Superior temporal gyrus (tissue), 1 donor: ENCODE data around the gene FETUB.

Experiments used
- DNase-seq: peaks from one replicate; pipeline ENCODE4 v3.0.0-alpha.2; 2016; ENCODE audit errors: extremely low spot score

FETUB gene

DNA sequence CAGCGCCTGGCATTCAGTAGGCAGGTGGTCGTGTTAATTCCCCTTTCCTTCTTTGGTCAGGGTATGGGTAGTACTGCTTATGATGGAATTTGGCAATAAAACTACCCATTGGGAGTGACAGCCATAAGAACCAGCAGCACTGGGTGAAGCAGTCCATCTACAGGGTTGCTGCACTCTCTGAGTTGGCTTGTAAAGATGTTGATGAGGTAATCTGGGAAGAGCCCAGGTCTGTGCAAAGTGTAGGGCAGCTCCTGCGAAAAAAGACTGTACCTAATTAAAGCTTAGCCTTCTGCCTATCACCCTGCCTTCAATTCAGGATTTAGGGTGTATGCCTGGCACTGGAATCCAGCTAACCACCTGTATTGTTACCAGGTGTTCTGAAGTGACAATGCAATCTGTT lies 4.7 kb upstream of the FETUB start:
- DNase-seq, result no peak

DNA sequence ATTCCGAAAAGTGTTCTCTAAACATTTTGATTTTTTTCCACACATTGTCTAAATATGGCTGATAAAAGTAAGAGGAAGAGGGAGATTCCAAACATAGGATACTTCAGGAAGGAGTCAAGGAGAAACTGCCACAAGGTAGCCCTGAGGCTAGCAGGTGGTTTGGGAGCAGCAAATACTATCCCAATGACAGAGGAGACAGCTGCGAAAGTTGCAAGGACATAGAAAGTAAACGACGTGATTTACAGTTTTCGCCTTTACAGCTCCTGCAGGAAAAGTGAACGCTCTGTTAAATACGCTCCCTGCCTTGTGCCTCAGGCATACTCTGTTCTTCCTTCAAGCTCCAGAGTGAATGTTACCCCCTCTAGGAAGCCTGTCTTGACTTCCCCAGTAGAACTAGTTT lies 3.7 kb upstream of the FETUB start:
- no peak for DNase-seq

DNA sequence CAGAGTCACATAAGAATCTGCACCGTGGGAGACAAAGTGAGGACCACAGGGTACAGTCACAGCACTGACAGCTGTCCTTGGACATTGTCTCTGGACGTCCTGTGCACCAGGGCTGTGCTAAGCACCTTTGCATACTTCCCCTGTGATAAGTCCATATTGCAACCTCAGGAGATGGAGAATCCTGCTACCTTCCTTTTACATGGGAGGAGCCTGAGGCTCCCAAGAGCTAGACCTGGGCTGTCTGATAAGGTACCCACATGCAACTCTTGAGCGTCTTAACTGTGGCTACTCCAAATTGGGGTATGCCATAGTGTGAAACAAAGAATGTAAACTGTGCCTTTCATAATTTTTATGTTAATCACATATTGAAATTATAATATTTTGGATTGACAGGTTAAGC lies 2.5 kb upstream of the FETUB start:
- DNase-seq, result no peak

DNA sequence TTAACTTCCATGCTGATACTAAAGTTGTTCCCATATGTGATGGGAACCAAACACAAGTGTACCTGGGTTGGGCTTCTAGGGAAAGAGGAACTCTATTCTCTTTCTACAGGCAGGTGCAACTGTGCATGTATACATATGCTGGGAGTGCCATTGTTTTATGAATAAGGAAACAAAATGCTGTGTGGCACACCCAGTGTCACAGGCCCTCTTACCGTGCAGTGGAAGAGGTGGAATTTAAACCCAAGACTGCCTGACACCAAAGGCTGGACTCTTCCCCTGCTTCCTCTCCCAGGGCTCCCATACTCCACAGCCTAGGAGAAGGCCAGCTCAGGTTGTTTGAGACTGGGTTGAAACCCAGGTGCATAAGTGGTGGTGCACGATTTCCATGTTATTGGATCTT lies 1.9 kb upstream of the FETUB start:
- DNase-seq, result no peak

DNA sequence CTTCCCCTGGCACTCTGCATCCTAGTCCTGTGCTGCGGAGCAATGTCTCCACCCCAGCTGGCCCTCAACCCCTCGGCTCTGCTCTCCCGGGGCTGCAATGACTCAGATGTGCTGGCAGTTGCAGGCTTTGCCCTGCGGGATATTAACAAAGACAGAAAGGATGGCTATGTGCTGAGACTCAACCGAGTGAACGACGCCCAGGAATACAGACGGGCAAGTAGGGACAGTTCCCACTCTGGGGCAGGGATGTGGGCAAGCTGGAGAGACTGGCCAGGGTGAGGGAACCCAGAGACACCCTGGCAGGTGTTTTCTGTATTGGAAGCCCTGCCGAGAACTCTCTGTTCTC lies 247 bp downstream of the FETUB start:
- no peak for DNase-seq

DNA sequence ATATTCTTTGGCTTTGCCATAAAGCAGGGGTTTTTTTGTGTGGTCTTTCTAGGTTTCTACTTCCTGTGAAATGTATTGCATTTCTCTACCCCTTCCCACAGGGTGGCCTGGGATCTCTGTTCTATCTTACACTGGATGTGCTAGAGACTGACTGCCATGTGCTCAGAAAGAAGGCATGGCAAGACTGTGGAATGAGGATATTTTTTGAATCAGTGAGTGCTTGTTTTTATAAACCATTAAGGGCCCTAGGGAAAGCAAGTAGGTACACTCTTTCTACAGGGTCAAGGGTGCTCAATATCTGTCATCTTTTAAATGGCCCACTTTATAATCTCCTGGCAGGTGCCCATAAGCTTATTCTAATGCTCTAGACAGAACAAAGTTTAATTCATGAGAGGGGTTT lies 730 bp downstream of the FETUB start:
- DNase-seq, result no peak

DNA sequence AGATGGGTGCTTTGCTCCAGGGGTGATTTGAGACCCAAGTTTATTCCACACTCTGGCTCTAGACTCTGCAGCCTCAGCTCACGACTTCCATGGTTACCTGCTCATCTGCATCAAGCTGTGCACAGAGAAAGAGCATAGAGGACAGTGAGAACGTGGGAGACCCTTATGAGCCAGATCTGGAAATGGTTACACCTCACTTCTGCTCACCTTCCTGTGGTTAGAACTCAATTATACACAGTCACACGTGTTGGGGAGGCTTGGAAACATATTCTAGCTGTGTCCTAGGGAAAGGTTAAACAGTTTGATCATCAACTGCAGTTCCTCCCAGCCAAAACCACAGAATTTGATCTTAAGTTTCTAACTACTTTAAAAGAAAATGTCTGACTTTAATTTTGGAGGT lies 1.8 kb downstream of the FETUB start:
- DNase-seq, result no peak

DNA sequence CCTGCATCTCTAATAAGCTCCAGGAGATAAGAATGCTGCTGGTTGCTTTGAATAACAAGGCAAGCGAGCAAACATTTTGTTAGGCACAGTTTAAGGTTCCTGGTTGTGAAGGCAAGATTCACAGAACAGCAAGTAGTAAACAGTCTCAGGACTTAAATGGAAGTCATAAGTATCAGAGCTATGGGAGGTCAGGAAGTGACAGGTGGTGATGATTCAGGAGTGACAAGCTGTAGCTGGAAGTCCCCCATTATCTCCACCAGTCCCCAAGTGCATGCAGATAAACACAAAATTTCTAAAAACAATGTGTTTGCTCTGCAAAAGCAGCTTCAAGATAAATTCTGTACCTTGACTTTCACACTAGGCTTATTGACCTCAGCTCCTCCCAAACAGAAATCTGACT lies 3.3 kb downstream of the FETUB start:
- DNase-seq, result no peak

DNA sequence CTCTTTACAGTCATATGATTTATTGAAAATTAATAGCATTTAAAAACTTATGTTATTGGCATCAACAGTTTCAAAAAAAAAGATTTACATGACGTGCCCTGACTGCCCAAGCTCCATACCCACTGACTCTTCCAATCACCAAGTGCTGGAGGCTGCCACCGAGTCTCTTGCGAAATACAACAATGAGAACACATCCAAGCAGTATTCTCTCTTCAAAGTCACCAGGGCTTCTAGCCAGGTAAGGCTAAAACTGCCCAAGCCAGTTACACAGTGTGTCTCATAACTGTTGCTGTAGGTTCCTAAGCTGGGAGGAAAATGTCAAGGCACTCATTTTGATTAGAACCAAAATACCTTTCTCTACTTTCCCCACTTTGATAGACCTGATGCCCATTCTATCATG lies 4.5 kb downstream of the FETUB start:
- DNase-seq, result no peak

DNA sequence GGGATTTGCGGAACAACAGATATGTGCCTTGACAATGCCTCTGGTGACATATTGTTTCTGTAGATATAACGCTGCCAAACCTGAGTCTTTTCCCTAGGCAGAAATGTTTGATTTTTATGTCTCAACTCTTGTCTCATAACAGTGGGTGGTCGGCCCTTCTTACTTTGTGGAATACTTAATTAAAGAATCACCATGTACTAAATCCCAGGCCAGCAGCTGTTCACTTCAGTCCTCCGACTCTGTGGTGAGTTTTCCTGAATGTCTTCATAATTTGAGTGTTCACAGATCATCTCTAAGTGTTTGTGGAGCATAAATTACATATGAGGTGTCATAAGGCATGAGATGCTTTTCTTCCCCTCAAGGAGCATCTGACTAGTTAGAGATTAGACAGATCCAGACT lies 5.9 kb downstream of the FETUB start:
- no peak for DNase-seq

DNA sequence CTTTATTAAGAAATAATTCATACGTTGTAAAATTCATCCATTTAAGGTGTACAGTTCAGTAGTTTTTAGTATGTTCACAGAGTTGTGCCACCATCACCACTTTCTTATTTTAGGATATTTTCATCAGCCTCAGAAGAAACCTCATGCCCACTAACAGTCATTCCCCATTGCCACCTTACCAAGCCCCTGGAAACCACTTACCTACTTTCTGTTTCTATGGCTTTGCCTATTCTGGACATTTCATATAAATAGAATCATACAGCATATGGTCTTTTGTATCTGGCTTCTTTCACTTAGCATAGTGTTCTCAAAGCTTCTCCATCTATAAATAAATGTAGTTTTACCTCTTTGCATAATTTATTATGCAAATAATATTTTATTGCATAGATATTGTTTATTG lies 6.6 kb downstream of the FETUB start:
- no peak for DNase-seq

DNA sequence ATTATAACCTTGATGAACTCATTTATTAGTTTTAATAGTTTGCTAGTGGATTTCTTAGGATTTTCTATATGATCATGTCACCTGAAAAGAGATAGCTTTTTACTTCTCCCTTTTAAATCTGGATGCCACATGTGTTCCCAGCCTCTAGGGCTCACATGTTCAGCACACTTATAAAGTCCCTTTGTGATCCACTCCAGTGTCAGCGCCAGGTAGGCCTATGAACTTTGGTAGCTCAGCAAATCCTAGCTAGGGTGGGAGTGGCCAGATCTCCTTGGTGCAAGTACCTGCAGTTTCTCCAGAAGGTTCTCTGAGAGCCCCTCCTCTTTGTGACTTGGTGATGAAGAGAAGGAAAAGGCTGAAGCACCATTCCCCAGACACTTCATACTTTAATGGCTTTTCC lies 8.7 kb downstream of the FETUB start:
- no peak for DNase-seq

DNA sequence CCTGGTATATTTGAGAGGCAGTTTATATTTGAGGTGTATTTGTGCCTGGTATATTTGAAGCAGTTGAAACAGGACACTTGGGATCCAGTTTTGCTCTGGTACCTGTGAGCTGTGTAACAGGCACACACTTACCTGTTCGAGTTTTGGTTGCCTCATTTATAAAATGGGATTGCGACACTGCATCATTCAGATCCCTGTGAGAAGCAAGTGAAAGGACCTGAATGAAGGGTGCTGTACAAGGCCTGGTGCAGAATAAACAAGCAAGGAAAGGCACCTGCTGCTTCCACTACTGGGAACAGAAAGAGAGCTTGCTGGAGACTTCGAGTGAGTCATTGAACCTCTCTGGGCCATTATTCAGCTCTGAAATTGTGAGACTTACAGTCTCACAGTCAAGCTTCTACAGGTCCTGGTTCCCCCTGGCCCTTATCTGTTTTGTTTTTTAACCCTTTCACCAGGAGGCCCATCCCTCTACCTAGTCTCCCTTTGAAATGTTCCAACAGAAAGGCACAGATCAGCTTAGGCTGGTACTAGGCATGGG lies 11.5 kb downstream of the FETUB start:
- no peak for DNase-seq

DNA sequence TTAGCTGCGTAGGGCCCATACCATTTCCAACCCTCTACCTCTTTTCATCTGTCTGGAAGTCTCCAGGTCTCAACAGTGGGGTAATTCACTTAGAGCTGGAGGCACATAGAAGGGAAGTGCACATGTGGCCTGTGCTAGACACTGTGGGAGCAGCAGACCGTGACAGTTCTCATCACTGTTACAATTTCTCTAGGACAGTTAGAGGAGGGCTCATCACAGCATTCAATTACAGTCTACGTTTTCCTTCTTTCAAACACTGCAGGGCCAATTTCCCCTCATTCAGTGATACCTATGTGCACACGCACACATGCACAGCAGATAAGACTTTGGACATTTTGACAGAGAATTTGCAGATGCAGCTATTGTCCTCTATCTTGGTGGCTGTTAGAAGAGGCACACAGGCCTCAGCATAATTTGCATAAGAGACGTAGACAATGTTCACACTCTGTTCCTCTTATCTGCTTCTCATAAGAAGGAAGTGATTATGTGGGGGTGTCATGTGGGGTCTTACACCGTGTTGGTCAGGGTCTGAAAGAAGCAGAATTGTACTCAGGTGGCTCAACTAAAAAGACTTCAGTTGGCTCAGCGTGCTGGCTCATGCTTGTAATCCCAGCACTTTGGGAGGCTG lies 13.0 kb downstream of the FETUB start:
- DNase-seq, result no peak

DNA sequence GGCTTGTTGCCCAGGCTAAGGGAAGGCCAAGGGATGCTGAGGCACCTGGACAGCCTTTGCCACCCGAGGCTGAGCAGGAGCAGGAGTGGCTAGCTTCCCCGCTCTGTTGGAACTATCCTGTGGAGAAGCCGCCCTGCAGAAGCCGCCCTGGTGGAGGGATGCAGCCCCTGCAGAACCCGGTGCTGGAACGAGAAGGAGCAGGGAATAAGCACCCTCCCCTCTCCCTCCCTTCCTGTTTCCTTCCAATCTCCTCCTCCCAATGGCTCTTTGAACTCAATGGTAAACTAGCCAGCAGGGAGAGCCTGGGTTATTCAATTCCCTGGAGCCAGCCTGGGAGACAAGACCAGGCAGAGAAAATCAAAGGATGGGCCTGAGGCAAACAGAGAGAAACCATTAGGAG lies 13.8 kb downstream of the FETUB start:
- DNase-seq, result no peak

DNA sequence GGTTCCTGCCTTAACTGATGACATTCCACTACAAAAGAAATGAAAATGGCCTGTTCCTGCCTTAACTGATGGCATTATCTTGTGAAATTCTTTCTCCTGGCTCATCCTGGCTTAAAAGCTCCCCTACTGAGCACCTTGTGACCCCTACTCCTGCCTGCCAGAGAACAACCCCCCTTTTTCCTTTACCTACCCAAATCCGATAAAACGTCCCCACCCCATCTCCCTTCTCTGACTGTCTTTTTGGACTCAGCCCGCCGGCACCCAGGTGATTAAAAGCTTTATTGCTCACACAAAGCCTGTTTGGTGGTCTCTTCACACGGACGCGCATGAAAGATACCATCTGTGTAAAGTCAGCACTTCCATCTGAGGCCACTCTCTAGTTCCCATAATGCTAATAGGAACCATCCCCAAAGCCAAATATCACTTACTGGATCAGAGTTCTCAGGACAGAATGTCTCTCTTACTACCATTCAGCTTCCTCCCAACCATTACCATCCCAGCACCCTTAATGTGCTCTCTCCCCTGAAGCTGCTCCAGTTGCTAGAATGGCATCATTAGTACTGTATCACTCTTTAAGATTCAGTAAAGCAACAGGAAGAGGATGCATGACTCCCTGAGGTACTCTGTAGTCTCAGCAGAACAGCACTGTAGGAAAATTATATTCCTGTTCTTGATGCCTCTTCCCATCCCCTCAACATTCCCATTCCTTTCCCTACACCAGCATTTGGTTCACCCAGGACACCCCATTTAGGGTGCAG lies 23.3 kb downstream of the FETUB start:
- no peak for DNase-seq

DNA sequence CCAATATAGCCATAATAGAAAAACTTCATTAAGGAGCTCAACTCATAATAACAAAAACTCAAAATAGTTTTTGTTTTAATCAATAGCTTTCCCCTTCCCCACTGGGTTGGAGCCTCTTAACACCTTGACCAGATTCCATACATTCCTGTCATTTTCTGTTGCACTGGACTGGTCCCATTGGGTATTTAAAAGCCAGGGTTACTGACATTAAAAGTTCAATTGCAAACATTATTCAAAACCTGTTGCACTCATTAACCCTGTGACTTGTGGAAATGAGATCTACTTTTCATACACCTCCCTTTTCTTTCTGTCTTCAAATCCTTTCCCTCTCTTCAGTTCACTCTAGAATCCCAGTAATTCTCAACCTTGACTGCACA lies 23.9 kb downstream of the FETUB start:
- no peak for DNase-seq

DNA sequence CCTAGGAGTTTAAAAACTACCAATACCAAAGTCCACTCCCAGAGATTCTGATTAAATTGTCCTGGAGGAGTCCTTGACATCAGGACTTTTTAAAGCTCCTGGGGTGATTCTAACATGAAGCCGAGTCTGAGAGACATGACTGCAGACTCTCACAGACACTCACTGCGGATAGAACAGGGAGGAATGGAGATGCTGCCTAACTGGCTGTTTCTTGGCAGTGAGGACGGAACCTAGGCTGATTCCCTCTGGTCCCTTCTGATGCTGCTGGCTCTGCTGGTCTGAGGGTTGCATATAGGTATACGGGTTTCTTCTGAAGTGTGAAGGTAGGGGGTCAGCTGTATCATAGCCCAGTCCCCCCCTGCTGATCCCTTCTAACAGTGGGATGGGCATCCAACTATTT lies 24.3 kb downstream of the FETUB start:
- no peak for DNase-seq

DNA sequence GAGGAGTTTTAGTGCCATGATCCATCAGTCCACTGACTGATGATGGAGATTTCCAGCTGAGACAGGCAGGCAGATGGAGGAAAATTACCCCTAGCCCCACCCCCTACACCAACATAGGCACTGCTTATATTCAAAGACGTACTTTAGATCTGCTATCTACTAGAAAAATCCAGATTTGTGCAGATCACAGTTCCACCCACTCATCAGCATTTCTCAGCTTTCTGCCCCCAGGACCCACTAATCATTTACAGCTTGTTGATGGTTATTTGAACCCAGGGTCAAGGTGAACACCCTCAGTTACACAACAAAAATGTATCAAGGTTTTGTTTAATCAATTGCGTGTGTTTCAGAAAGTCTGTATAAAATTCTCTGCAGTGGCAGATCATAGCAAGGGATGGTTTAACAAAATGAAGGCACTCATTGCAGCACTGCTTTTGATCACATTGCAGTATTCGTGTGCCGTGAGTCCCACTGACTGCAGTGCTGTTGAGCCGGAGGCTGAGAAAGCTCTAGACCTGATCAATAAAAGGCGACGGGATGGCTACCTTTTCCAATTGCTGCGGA lies 25.5 kb downstream of the FETUB start, which contains the start of gene HRG:
HRG (plus strand) TSS at position 390 of the 564 bp plus-strand sequence; CDS start at position 408, 18 bp downstream.
- no peak for DNase-seq

DNA sequence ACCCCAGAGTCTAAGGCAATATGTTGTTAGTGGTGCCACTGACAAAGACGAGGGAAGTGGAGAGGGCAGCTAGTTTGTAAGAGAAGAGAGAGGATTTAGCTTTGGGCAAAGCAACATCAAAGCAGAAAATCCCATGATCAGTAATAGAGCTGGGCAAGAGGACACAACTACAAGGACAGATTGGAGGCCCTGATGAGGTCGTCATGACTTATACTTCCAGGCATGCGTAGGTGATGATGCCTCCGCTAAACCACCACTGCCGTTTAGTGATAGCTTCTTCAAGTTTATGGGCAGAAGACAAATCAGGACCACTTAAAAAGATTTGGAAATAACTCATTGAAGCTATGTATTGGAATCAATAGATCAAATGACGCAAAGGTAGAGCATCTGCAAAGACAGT lies 28.2 kb downstream of the FETUB start:
- DNase-seq, result no peak

DNA sequence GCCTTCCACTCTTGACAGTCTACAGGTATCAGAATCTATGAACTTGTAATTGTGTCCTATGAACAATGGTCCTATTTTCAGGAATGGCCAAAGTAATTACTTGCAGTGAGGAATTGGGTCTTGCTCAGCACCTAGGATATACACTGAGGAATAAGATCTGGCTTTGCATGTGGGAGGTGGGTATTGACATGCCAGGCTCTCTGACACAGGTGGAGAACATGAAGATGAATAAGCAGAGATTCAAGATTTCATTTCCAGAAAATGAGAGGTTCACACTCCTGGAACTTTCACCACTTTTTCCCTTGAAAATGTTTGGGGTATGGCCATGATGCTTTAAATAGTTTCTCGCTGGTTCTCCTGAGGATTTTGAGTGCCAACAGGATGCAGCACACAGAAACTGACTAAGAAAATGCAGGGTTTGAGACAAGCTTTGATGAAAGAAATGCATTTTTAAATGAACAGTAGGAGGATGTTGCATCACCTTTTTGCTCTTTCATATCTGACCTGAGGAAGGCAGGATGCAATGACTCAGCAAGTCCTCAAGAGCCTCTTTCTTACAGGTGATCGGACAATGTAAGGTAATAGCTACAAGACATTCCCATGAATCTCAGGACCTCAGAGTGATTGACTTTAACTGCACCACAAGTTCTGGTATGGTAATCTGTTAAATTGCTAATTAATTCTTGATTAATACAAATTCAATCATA lies 29.3 kb downstream of the FETUB start:
- DNase-seq, result no peak

DNA sequence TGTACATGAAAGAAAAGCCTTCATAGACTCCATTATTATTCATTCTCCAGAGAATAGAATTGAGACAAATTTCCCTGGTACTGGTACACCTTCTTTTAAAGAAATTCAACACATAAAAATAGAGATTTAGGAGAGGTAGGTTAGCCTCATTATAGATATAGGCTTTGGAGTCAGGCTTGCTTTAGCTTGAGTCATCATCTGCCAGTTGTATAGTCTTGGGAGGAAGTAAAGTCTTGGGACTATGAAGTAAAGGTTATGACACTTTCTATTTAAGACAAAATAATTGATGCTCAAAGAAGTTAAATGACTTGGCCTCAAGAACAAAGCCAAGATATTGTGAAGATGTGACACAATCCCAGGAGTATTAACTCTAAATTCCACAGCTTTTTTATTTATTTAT lies 30.0 kb downstream of the FETUB start:
- no peak for DNase-seq

DNA sequence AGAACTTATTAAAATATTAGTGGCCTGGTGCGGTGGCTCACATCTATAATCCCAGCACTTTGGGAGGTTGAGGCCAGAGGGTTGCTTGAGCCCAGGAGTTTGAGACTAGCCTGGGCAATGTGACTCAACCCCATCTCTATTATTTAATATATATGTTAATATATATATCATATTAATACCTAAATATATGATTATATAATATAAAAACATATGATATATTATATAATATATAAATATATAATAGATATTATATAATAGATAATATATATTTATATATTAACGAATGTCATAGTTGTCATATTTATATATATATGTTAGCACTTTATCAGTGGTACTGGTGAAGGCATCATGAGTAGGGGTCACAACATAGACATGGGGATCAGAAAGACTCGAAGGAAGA lies 30.9 kb downstream of the FETUB start:
- DNase-seq, result no peak
